HG02763 (cell line): ENCODE data around the gene SETD4.
"Not testable (repeated sequence)": the region's sequence is repeated elsewhere in the genome, so short reads cannot be mapped to it uniquely, and the experiment has no call there.

Source experiments
- ATAC-seq: cut with Tn5 transposase; IDR thresholded peaks from one replicate; pipeline ENCODE4 v1.9.1; 2021; ENCODE audit warnings: mild to moderate bottlenecking, moderate library complexity; ENCODE audit not compliant: unreplicated experiment

Gene SETD4

GRCh38 chr21:36079010-36079649 is 18.8 kb upstream of the SETD4 start:
- ATAC-seq, result no peak

DNA sequence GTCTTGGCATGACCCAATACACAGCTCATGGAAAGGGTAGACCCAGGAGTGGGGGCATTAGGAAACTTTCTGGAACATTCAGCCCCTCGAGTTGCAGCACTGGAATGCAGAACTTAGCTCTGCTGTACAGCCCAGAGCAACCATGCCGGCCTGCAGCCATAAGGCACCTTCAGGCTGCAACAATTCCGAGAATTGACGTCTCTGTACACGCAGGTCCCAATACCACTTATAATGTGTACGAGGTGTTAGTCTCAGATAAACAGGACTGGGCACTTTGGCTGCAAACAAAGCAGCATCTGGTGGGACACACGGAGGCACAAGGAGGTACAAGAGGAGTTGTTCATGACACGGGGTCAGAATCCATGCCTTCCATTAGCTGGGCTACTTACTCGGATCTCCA is 17.4 kb upstream of the SETD4 start:
- no peak for ATAC-seq

DNA sequence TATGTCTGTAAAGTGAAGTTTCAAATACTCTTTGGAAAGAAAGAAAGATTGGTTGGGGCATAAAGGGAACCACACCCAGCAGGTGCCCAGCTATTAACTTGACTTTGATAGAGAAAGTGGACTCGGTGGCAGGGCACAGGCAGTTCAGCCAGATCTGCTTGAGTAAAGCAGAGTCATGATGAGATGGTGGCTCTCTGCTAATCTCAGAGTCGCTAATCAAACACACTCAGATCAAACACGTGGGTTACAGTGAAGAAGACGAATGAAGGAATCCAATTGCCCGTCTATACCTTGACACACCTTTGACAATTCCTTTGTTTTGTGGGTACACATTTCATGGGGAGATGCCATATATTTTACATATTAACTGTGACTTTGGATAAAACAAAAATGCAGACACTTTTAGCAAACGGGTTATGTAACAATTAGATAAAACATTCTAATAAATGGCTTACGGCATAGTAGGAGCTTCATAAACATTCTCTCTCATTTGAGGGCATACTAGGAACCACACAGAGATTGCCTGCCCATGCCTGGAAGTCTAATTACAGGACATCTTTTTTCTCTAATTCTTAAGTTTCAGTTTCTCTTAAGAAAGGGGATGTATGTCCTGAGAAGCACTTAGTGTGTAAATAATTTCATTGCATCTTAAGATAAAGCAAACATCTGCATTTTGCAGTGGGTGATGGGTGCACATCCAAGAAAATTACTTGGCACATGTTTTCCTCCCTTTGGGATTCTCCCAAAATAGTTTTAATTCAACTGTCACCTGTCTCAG is 16.7 kb upstream of the SETD4 start:
- ATAC-seq, result peak; percentile 64

- ATAC-seq, result no peak
These were observed 15.6 kb upstream of the SETD4 start for GRCh38 chr21:36075953-36076352.

DNA sequence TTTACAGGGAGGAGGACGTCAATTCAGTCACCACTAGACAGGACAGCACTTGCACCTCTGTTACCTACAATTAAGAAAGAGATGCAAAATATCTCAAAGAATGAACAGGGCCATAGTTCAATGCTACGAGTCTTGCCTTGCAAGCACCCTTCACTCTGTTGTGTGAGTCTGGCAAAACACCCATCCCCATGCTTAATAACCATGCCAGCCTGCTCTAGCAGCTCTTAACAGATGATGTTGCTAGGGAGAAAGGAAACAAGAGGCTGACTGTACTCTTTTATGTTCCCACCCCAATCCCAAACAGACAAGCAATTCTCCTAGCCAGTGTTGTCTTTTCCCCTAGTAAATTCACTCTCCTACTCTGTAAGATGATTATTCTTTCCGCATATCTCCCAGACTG is 14.8 kb upstream of the SETD4 start:
- no peak for ATAC-seq

DNA sequence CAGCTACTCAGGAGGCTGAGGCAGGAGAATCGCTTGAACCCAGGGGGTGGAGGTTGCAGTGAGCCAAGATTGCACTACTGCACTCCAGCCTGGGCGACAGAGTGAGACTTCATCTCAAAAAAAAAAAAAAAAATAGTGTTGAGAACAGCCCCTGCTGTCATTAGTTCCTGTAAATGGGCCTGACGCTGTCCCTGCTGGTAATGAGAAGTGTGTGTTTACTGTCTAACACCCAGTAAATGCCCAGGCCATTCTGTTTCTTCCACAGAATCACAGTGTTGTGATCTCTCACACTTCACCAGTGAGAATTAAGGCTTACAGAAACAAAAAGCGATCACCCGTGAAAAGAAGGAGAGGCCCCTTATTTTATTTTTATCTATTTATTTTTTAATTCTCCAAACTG is 13.6 kb upstream of the SETD4 start:
- not testable (repeated sequence) for ATAC-seq

GRCh38 chr21:36073181-36073580 is 12.9 kb upstream of the SETD4 start:
- no peak for ATAC-seq

- ATAC-seq, result no peak
These were observed 12.3 kb upstream of the SETD4 start for GRCh38 chr21:36072453-36073162.

DNA sequence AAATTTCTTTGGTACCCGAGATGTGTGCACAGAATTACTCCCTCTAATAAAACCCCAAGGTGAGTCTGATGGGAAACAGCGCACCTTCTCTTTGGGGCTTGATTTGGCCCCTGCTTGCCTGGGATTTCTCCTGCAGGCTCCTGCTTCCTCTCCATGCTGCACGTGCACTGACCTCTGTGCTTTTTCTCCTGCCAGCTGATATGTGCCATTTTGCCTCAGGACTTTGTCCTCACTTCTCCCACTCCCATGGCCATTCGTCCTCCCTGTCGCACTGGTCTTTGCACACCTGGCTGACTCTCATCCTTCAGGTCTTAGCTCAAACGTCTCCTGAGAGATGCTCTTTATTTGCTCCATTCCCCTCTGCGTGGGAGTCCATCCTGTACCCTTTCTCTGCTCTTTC is 10.7 kb upstream of the SETD4 start:
- ATAC-seq, result no peak

DNA sequence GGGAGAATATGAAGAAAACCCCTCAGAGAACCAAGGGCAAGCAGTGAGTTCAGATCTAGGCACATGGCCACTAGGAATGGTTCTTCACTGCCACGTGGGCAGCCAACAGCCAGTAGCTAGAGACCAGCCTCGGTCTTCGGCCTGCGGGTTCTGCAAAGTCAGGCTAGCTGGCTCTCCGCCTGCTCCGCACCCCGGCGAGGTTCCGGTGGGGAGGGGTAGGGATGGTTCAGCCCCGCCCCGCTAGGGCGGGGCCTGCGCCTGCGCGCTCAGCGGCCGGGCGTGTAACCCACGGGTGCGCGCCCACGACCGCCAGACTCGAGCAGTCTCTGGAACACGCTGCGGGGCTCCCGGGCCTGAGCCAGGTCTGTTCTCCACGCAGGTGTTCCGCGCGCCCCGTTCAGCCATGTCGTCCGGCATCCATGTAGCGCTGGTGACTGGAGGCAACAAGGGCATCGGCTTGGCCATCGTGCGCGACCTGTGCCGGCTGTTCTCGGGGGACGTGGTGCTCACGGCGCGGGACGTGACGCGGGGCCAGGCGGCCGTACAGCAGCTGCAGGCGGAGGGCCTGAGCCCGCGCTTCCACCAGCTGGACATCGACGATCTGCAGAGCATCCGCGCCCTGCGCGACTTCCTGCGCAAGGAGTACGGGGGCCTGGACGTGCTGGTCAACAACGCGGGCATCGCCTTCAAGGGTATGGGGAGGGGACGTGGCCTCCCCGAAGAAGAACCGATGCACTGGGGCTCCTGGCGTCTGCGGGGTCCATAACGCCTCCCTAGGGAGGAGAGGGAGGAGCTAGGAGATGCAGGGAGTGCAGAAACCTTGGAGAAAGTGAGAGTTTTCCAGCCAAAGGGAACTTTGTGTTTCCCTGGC is 9.6 kb upstream of the SETD4 start, which contains the start of gene CBR1:
Gene CBR1, plus strand, starts transcription at position 312 of the 871 bp plus-strand sequence. Its CDS starts 92 bp downstream, at position 404.
- peak; percentile 80 for ATAC-seq

- no peak for ATAC-seq
These were observed 8.5 kb upstream of the SETD4 start for GRCh38 chr21:36068748-36069398.

GRCh38 chr21:36065497-36066036 is 5.2 kb upstream of the SETD4 start:
- ATAC-seq, result no peak

DNA sequence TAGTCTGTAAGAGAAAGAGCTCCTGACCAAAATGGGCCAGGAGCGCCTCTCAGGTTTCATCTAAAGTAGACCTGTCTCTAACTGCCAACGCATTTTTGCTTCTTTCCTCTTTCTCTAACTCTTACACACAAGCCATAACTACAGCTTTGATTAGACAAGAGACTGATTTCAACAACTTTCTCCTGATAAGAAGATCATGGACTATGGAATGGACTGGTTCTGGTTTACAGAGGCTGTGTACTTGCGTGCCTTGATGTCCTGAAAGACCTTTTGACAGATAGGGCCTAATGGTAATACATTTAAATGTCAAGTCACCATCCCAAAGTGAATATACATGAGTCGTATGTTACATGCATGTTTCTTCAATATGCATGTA is 3.7 kb upstream of the SETD4 start:
- no peak for ATAC-seq

GRCh38 chr21:36063375-36064084 is 3.2 kb upstream of the SETD4 start:
- ATAC-seq, result no peak

DNA sequence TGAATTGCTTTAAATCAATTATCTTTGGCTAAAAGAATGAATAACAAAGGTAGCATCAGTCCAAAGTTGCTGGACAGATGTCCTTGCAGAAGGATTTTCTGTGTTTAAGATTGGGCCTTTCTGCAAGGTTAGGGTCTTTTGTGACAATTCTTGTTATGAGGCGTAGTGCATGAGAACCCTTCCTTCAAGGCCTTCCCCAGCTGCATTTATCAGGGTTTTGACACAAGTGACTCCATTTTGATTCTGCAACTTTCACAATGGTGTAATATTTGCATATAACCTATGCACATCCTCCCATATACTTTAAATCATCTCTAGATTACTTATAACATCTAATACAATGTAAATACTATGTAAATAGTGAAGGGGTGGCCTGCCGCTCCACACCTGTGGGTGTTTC is 1.1 kb upstream of the SETD4 start:
- no peak for ATAC-seq

- ATAC-seq, result peak; percentile 31
These were observed 535 bp downstream of the SETD4 start for GRCh38 chr21:36059823-36060158.

- ATAC-seq, result no peak
These were observed 4.8 kb downstream of the SETD4 start for GRCh38 chr21:36055551-36055950.

- no peak for ATAC-seq
These were observed 6.6 kb downstream of the SETD4 start for GRCh38 chr21:36053715-36054062.

GRCh38 chr21:36052860-36053714 is 7.2 kb downstream of the SETD4 start:
- ATAC-seq, result no peak
